ENCODE data around the gene EYA2.

EYA2 gene

GRCh38 chr20:47099825-47100441 is 205.3 kb downstream of the EYA2 start:
- no peak for DNase-seq (ENCODE audit: low spot score)
- H3K27ac Mint-ChIP-seq = no peak overlapping the region
- H3K27me3 Mint-ChIP-seq (ENCODE audit: low read depth) = peaks cover 3% of the 10 kb centered on the region
- no peaks in the 10 kb centered on the region for H3K4me1 Mint-ChIP-seq (ENCODE audit: low read depth)
- no peaks in the 10 kb centered on the region for H3K36me3 Mint-ChIP-seq (ENCODE audit: low read depth)
- peaks cover 11% of the 10 kb centered on the region for H3K9me3 Mint-ChIP-seq
- no peak overlapping the region for H3K4me3 Mint-ChIP-seq

DNA sequence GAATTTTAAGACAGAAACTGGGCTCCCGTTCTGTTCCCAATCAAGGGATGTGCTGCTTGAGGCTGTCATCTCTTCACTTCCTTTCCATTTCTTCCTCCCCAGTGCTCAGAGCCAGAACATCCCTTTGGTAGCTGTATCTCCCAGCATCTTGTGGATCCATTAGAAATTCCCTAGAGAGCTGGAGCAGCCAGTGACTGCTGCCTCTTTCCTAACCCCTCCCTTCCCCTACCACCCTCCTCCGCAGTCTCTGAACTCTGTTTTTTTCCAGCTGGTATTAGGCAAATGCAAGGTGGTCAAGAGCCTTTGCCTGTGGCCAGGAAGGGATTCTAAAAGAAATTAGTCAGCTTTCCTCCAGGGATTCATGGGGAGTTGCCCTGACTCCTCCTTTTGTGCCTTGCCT is 208.0 kb downstream of the EYA2 start:
- peaks cover 3% of the 10 kb centered on the region for H3K27me3 Mint-ChIP-seq (ENCODE audit: low read depth)
- H3K27ac Mint-ChIP-seq = no peak overlapping the region
- H3K4me1 Mint-ChIP-seq (ENCODE audit: low read depth) = no peaks in the 10 kb centered on the region
- no peaks in the 10 kb centered on the region for H3K36me3 Mint-ChIP-seq (ENCODE audit: low read depth)
- no peak overlapping the region for H3K4me3 Mint-ChIP-seq
- peaks cover 5% of the 10 kb centered on the region for H3K9me3 Mint-ChIP-seq
- no peak for DNase-seq (ENCODE audit: low spot score)

GRCh38 chr20:47106786-47107185 is 212.1 kb downstream of the EYA2 start:
- Mint-ChIP-seq H3K4me3 (no peak overlapping the region), H3K4me1 (ENCODE audit: low read depth) (no peaks in the 10 kb centered on the region)
- no peak for DNase-seq (ENCODE audit: low spot score)

DNA sequence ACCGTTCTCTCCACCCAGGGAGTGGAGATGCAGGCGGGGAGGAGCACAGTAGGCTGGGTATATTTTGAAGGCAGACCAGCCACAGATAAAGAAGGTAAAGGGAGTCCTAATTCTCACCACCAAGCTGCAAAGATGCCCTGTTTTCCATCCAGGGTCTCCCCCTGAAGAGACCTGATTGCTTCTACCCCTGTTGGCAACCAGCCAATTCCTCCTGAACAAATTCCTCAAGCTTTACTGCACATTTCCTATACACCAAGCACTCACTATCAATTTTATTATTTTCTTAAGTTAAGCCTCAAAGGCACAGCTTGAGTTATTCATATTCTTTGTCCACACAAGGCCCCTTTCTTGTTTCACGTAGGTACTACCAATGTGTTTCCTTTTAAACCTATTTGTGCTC is 214.4 kb downstream of the EYA2 start:
- no peaks in the 10 kb centered on the region for H3K4me1 Mint-ChIP-seq (ENCODE audit: low read depth)
- H3K27ac Mint-ChIP-seq = no peak overlapping the region
- no peak for DNase-seq (ENCODE audit: low spot score)
- no peak overlapping the region for H3K4me3 Mint-ChIP-seq
- H3K36me3 Mint-ChIP-seq (ENCODE audit: low read depth) = no peaks in the 10 kb centered on the region
- H3K9me3 Mint-ChIP-seq = peaks cover 8% of the 10 kb centered on the region
- H3K27me3 Mint-ChIP-seq (ENCODE audit: low read depth) = no peaks in the 10 kb centered on the region

More at GRCh38 chr20:47106786-47107185, 212.1 kb downstream of the EYA2 start:
- no peak overlapping the region for H3K27ac Mint-ChIP-seq
- no peaks in the 10 kb centered on the region for H3K36me3 Mint-ChIP-seq (ENCODE audit: low read depth)
- no peaks in the 10 kb centered on the region for H3K27me3 Mint-ChIP-seq (ENCODE audit: low read depth)
- H3K9me3 Mint-ChIP-seq = peaks cover 12% of the 10 kb centered on the region

DNA sequence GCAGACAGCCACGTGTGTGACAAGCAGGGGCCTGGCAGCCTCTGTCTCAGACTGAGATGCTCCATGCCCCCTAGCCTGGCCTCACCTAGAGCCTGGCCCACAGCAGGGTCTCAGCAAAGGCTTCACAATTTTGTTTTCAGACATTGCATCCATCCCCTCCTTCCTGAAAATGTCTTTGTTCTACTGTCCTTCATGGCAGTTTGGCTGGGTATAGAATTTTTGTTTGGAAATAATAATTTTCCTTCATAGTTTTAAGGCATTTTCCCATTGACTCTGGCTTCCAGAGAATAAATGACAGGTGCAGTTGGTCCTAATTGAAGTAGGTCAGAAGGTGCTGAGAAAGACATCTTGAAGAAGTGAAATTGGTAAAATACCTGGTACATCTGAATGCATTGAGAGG is 216.2 kb downstream of the EYA2 start:
- Mint-ChIP-seq H3K9me3 (peaks cover 8% of the 10 kb centered on the region), H3K27ac (no peak overlapping the region), H3K4me3 (no peak overlapping the region), H3K27me3 (ENCODE audit: low read depth) (no peaks in the 10 kb centered on the region), H3K4me1 (ENCODE audit: low read depth) (no peaks in the 10 kb centered on the region), H3K36me3 (ENCODE audit: low read depth) (no peaks in the 10 kb centered on the region)
- DNase-seq (ENCODE audit: low spot score) = no peak

DNA sequence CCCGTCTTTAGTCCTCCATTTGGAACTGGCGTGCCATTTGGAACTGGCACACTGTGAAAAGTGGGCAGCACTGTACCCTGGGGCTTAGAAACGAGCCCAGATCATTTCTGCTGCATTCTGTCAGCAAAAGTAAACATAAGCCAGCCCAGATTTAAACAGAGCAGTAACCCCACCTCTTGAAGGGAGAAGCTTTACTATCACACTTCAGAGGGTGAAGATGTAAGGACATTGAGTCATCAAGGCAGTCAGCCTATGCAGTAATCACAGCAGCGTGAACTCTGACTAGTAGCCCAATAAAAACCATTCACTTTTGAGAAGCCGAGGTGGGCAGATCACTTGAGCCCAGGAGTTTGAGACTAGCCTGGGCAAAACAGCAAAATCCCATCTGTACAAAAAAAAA is 216.9 kb downstream of the EYA2 start:
- Mint-ChIP-seq H3K27ac (no peak overlapping the region), H3K4me1 (ENCODE audit: low read depth) (no peaks in the 10 kb centered on the region), H3K36me3 (ENCODE audit: low read depth) (no peaks in the 10 kb centered on the region), H3K9me3 (peaks cover 8% of the 10 kb centered on the region), H3K4me3 (no peak overlapping the region), H3K27me3 (ENCODE audit: low read depth) (no peaks in the 10 kb centered on the region)
- DNase-seq (ENCODE audit: low spot score) = no peak

DNA sequence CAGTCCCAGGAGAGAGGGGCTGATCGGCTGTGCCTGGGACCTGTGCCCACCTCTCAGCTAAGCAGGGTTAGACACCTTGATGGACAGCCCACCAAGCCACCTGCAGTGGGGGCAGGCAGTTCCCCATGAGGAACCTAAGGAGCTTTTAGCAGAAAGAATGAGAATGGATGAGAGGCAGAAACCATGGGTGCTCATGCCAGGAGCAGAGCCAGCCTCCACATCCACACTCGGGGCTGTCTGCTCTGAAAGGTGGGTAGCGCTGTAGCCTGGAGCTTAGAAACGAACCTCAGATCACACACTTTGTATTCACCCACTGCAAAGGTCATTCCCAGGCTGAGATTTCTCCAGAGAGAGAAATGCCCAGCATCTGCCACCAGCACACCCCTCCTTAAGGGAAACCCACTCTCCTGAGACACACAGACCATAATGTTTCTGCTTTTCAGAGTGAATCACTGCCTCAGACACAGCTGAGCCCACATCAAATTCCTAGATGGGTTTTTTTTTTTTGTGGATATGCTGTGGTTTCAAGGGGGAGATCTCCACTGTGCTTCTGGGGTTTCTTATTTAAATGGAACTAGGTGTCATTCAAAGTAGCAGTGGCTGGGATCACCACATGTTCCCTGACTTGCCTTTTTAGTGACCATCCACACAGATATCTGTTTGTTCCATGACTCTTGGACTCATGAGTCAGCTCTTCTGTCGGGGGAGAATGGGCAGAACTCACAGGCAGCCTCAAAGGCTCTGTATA is 218.9 kb downstream of the EYA2 start:
- no peak overlapping the region for H3K27ac Mint-ChIP-seq
- no peak overlapping the region for H3K4me3 Mint-ChIP-seq
- H3K9me3 Mint-ChIP-seq = peaks cover 8% of the 10 kb centered on the region
- DNase-seq (ENCODE audit: low spot score) = no peak
- no peaks in the 10 kb centered on the region for H3K36me3 Mint-ChIP-seq (ENCODE audit: low read depth)
- no peaks in the 10 kb centered on the region for H3K4me1 Mint-ChIP-seq (ENCODE audit: low read depth)
- peaks cover 9% of the 10 kb centered on the region for H3K27me3 Mint-ChIP-seq (ENCODE audit: low read depth)

- H3K36me3 Mint-ChIP-seq (ENCODE audit: low read depth) = no peaks in the 10 kb centered on the region
- no peaks in the 10 kb centered on the region for H3K4me1 Mint-ChIP-seq (ENCODE audit: low read depth)
- peak overlapping the region; percentile 21 for H3K27ac Mint-ChIP-seq
- peaks cover 8% of the 10 kb centered on the region for H3K9me3 Mint-ChIP-seq
- no peak for DNase-seq (ENCODE audit: low spot score)
- no peak overlapping the region for H3K4me3 Mint-ChIP-seq
- H3K27me3 Mint-ChIP-seq (ENCODE audit: low read depth) = peaks cover 15% of the 10 kb centered on the region
These were observed 221.1 kb downstream of the EYA2 start for GRCh38 chr20:47115694-47116093.

DNA sequence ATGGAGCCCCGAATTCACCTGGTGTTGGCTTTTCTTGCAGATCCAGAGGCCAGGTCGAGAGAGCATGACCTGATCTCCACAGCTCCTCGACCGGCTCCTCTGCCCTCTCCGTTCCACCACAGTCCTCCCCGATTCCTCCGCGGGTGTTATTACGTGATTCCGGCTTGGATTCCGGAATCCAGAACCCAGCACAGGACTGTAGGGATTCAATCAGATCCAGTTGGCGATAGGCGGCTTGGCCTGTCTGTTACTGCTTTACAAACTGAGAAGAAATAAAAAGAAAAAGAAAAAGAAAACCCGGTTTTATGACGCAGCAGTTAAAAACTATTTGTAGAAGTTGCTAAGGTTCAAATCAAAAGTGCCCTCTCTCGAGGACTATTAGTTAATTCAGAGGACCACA is 222.7 kb downstream of the EYA2 start:
- Mint-ChIP-seq H3K36me3 (ENCODE audit: low read depth) (no peaks in the 10 kb centered on the region), H3K27me3 (ENCODE audit: low read depth) (peaks cover 15% of the 10 kb centered on the region), H3K27ac (no peak overlapping the region), H3K9me3 (no peaks in the 10 kb centered on the region), H3K4me1 (ENCODE audit: low read depth) (no peaks in the 10 kb centered on the region), H3K4me3 (no peak overlapping the region)
- DNase-seq (ENCODE audit: low spot score) = no peak

GRCh38 chr20:47117773-47118172 is 223.1 kb downstream of the EYA2 start:
- no peaks in the 10 kb centered on the region for H3K36me3 Mint-ChIP-seq (ENCODE audit: low read depth)
- H3K4me3 Mint-ChIP-seq = no peak overlapping the region
- no peaks in the 10 kb centered on the region for H3K9me3 Mint-ChIP-seq
- no peak for DNase-seq (ENCODE audit: low spot score)
- H3K27ac Mint-ChIP-seq = no peak overlapping the region
- H3K4me1 Mint-ChIP-seq (ENCODE audit: low read depth) = no peaks in the 10 kb centered on the region
- peaks cover 15% of the 10 kb centered on the region for H3K27me3 Mint-ChIP-seq (ENCODE audit: low read depth)

- DNase-seq (ENCODE audit: low spot score) = no peak
- Mint-ChIP-seq H3K27ac (no peak overlapping the region), H3K36me3 (ENCODE audit: low read depth) (no peaks in the 10 kb centered on the region), H3K4me3 (no peak overlapping the region), H3K27me3 (ENCODE audit: low read depth) (peaks cover 15% of the 10 kb centered on the region), H3K9me3 (no peaks in the 10 kb centered on the region), H3K4me1 (ENCODE audit: low read depth) (no peaks in the 10 kb centered on the region)
These were observed 223.6 kb downstream of the EYA2 start for GRCh38 chr20:47118206-47118605.

GRCh38 chr20:47118641-47119040 is 224.0 kb downstream of the EYA2 start:
- Mint-ChIP-seq H3K36me3 (ENCODE audit: low read depth) (no peaks in the 10 kb centered on the region), H3K9me3 (no peaks in the 10 kb centered on the region), H3K4me3 (no peak overlapping the region), H3K27ac (no peak overlapping the region), H3K27me3 (ENCODE audit: low read depth) (peaks cover 15% of the 10 kb centered on the region), H3K4me1 (ENCODE audit: low read depth) (no peaks in the 10 kb centered on the region)
- DNase-seq (ENCODE audit: low spot score) = no peak

GRCh38 chr20:47120346-47120936 is 225.8 kb downstream of the EYA2 start:
- Mint-ChIP-seq H3K27me3 (ENCODE audit: low read depth) (peaks cover 16% of the 10 kb centered on the region), H3K4me1 (ENCODE audit: low read depth) (no peaks in the 10 kb centered on the region), H3K27ac (no peak overlapping the region), H3K36me3 (ENCODE audit: low read depth) (no peaks in the 10 kb centered on the region), H3K4me3 (no peak overlapping the region), H3K9me3 (no peaks in the 10 kb centered on the region)
- DNase-seq (ENCODE audit: low spot score) = no peak

- DNase-seq (ENCODE audit: low spot score) = no peak
- no peaks in the 10 kb centered on the region for H3K4me1 Mint-ChIP-seq (ENCODE audit: low read depth)
- H3K27ac Mint-ChIP-seq = no peak overlapping the region
- H3K36me3 Mint-ChIP-seq (ENCODE audit: low read depth) = no peaks in the 10 kb centered on the region
- H3K4me3 Mint-ChIP-seq = no peak overlapping the region
- no peaks in the 10 kb centered on the region for H3K9me3 Mint-ChIP-seq
- peaks cover 28% of the 10 kb centered on the region for H3K27me3 Mint-ChIP-seq (ENCODE audit: low read depth)
These were observed 227.9 kb downstream of the EYA2 start for GRCh38 chr20:47122560-47122959.

Measured in T-helper 2 cell treated with Interferon-gamma antibody and Interleukin-4, amounts not matched to agents 5 μg/mL and 100 μg/mL, for 36 hours (primary cell).